T-helper 2 cell treated with Interferon-gamma antibody and Interleukin-4, amounts not matched to agents 100 ng/mL and 5 ng/mL, for 36 hours (primary cell): Measurements from ENCODE around the gene UBE2O. TPM values are rescaled to one million over a fixed set of nuclear protein-coding genes. Genes with fewer than 3 reads are reported as not detected.

Experiments used
- intact Hi-C: fragments of 100-400 bp; cut with micrococcal nuclease; formaldehyde crosslinking; loops from one replicate; pipeline ENCODE4 v1.15.1; 2023
- total RNA-seq: library from RNA; stranded (reverse); gene quantifications from 2 replicates; pipeline ENCODE4 v1.2.3, GENCODE V29; 2022

UBE2O gene
- total RNA-seq, result 34.1 and 40.6 TPM in 2 replicates

GRCh38 chr17:76452660-76453430 is at the start of gene UBE2O:
TSS of gene UBE2O (minus strand) at chr17:76453152. CDS start at chr17:76453141, 11 bp downstream.
- intact Hi-C loops, result loop anchor here (1.0 to 5.0 kb wide), 3 partner anchors 48 to 218 kb away; partner anchors contain the start of gene RHBDF2

- intact Hi-C loops, result loop anchor here (1.0 kb wide), 2 partner anchors 9 to 49 kb away; partner anchors contain the start of gene UBE2O
Observed at GRCh38 chr17:76501827-76502307, 48.9 kb upstream of the UBE2O start.

GRCh38 chr17:76501018-76501826 is 48.3 kb upstream of the UBE2O start, which contains the start of gene RHBDF2:
TSS of gene RHBDF2 (minus strand) at chr17:76501423. CDS start at chr17:76481524, 19,899 bp downstream.
- intact Hi-C loops, result loop anchor here (1.0 kb wide), 2 partner anchors 8 to 48 kb away; partner anchors contain the start of gene UBE2O

GRCh38 chr17:76500747-76501017 is 47.7 kb upstream of the UBE2O start:
- intact Hi-C loops, result loop anchor here (1.0 kb wide), 2 partner anchors 7 to 47 kb away; partner anchors contain the start of gene UBE2O

- intact Hi-C loops, result no loop called here
Observed at GRCh38 chr17:76500074-76500746, 47.3 kb upstream of the UBE2O start.

- intact Hi-C loops, result no loop called here
Observed at GRCh38 chr17:76499267-76499667, 46.3 kb upstream of the UBE2O start.

- intact Hi-C loops, result no loop called here
Observed at GRCh38 chr17:76498876-76499251, 45.9 kb upstream of the UBE2O start.

GRCh38 chr17:76497979-76498875 is 45.3 kb upstream of the UBE2O start:
- intact Hi-C loops, result no loop called here

- intact Hi-C loops, result no loop called here
Observed at GRCh38 chr17:76497699-76497978, 44.7 kb upstream of the UBE2O start.

- intact Hi-C loops, result no loop called here
Observed at GRCh38 chr17:76496464-76496863, 43.5 kb upstream of the UBE2O start.

GRCh38 chr17:76495663-76496400 is 42.9 kb upstream of the UBE2O start:
- intact Hi-C loops, result no loop called here

GRCh38 chr17:76493505-76494167 is 40.7 kb upstream of the UBE2O start:
- intact Hi-C loops, result loop anchor here (1.0 kb wide), 1 partner anchor 8 kb away; the partner anchor contains the start of gene RHBDF2

- intact Hi-C loops, result loop anchor here (1.0 kb wide), 1 partner anchor 8 kb away; the partner anchor contains the start of gene RHBDF2
Observed at GRCh38 chr17:76492989-76493501, 40.1 kb upstream of the UBE2O start.

- intact Hi-C loops, result no loop called here
Observed at GRCh38 chr17:76492123-76492988, 39.4 kb upstream of the UBE2O start.

- intact Hi-C loops, result no loop called here
Observed at GRCh38 chr17:76491271-76492122, 38.5 kb upstream of the UBE2O start.

GRCh38 chr17:76490112-76490710 is 37.3 kb upstream of the UBE2O start:
- intact Hi-C loops, result no loop called here
